ENCODE measurements around the gene DAP. TPM values are rescaled to one million over a fixed set of nuclear protein-coding genes. Genes with fewer than 3 reads are reported as not detected.

Gene DAP
- total and polyA plus RNA-seq, 2 experiments from 2014 or later, result 35.7 to 37.6 TPM

DNA sequence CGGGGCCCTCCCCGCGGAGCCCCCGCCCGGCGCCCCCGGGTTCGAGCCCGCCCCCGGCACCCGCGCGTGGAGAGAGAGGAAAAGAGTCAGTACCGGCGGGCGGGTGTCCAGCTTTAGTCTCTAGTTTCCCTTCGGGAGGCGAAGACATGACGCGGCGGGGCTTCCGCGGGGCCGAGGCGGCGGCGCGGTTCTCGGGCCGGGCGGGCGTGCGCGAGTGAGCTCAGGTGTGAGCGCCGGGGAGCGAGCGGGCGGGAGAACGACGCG is 181 bp downstream of the DAP start:
- H3K4me1 Mint-ChIP-seq, result peaks cover 27% of the 10 kb centered on the region
- H3K4me2 ChIP-seq, result peak overlapping the region; percentile 97; the same call in 1 of the 2 replicates
- H3K4me3 Mint-ChIP-seq, result peak overlapping the region; percentile 59; the same call in 2 of the 3 replicates
- H3K27ac ChIP-seq (ENCODE audit: low read depth), result no peak overlapping the region
- DNase-seq (ENCODE audit: low spot score) (no peak), ATAC-seq (no peak)
- H4K20me1 ChIP-seq (replicated peaks; ENCODE audit: insufficient read depth), result peaks cover 9% of the 10 kb centered on the region
- H2AFZ ChIP-seq, result no peak overlapping the region
- peaks cover 39% of the 10 kb centered on the region for H3K79me2 ChIP-seq (replicated peaks; ENCODE audit: insufficient read depth)
- H3K9me3 Mint-ChIP-seq, result no peaks in the 10 kb centered on the region
- H3K27ac Mint-ChIP-seq, result no peak overlapping the region
- H3K9me2 ChIP-seq (ENCODE audit: insufficient read depth), result no peaks in the 10 kb centered on the region
- 0 out of 2 replicates have a peak, but pooled peaks cover 3% of the 10 kb centered on the region for H3F3A ChIP-seq (replicated peaks; ENCODE audit: low read depth)
- TF ChIP-seq, protein P1, sequence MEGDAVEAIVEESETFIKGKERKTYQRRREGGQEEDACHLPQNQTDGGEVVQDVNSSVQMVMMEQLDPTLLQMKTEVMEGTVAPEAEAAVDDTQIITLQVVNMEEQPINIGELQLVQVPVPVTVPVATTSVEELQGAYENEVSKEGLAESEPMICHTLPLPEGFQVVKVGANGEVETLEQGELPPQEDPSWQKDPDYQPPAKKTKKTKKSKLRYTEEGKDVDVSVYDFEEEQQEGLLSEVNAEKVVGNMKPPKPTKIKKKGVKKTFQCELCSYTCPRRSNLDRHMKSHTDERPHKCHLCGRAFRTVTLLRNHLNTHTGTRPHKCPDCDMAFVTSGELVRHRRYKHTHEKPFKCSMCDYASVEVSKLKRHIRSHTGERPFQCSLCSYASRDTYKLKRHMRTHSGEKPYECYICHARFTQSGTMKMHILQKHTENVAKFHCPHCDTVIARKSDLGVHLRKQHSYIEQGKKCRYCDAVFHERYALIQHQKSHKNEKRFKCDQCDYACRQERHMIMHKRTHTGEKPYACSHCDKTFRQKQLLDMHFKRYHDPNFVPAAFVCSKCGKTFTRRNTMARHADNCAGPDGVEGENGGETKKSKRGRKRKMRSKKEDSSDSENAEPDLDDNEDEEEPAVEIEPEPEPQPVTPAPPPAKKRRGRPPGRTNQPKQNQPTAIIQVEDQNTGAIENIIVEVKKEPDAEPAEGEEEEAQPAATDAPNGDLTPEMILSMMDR (conservative IDR thresholded peaks at IDR 0.05; ENCODE audit: low read depth in 2 of 2), result no peak
- no peak for TF ChIP-seq ZNF462 (CRISPR knock-in tag; IDR thresholded peaks at IDR 0.05)
- TF ChIP-seq STAT1 (IDR thresholded peaks at IDR 0.05; ENCODE audit: unreplicated experiment), result no peak
- TF ChIP-seq, protein P2, sequence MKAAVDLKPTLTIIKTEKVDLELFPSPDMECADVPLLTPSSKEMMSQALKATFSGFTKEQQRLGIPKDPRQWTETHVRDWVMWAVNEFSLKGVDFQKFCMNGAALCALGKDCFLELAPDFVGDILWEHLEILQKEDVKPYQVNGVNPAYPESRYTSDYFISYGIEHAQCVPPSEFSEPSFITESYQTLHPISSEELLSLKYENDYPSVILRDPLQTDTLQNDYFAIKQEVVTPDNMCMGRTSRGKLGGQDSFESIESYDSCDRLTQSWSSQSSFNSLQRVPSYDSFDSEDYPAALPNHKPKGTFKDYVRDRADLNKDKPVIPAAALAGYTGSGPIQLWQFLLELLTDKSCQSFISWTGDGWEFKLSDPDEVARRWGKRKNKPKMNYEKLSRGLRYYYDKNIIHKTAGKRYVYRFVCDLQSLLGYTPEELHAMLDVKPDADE (IDR thresholded peaks at IDR 0.05), result no peak
- no peak for TF ChIP-seq EZH2phosphoT487 (IDR thresholded peaks at IDR 0.05; ENCODE audit: unreplicated experiment)
- no peak for TF ChIP-seq ZNF331 (CRISPR knock-in tag; IDR thresholded peaks at IDR 0.05; ENCODE audit: low read depth)
- no peak for TF ChIP-seq NANOG (IDR thresholded peaks at IDR 0.05; ENCODE audit: borderline replicate concordance)
- TF ChIP-seq EZH2 (IDR thresholded peaks at IDR 0.05; ENCODE audit: low read depth, unreplicated experiment), result no peak
- TF ChIP-seq POLR2AphosphoS5 (IDR thresholded peaks at IDR 0.05; ENCODE audit: low read depth), result no peak
- no peak for TF ChIP-seq REST (IDR thresholded peaks at IDR 0.05; ENCODE audit: unreplicated experiment)
- peaks cover 16% of the 10 kb centered on the region for H3K27me3 Mint-ChIP-seq (ENCODE audit: insufficient read depth, low read depth, poor library complexity)
- no peaks in the 10 kb centered on the region for H3K36me3 ChIP-seq (ENCODE audit: insufficient read depth)
- peak overlapping the region; percentile 78 for H3K4me3 ChIP-seq
- peaks cover under 1% of the 10 kb centered on the region; the same call in 2 of the 3 replicates for H3K36me3 Mint-ChIP-seq (ENCODE audit: low read depth)
- peaks cover 19% of the 10 kb centered on the region; the same call in 1 of the 2 replicates for H3K4me1 ChIP-seq (ENCODE audit: insufficient read depth)
- H3K27me3 ChIP-seq (ENCODE audit: insufficient read depth), result peaks cover 3% of the 10 kb centered on the region; the same call in 1 of the 2 replicates
